GM13976 (cell line): Measurements from ENCODE around the gene CD48.

ENCODE experiments used
- DNase-seq: peaks from one replicate; pipeline ENCODE4 v3.0.0; 2012; ENCODE audit warnings: low spot score
- in situ Hi-C: fragments of 300-500 bp; cut with MboI; formaldehyde crosslinking; loops from one replicate; pipeline ENCODE4 v1.12.0; 2022; ENCODE audit warnings: low sequenced_read_pairs, mixed read lengths, inconsistent platforms; ENCODE audit not compliant: unreplicated experiment
- TF ChIP-seq, protein P1 (sequence below): IDR thresholded peaks from 2 replicates; pipeline ENCODE4 v1.5.1; 2012; ENCODE audit warnings: borderline replicate concordance, mild to moderate bottlenecking; ENCODE audit not compliant: insufficient read depth; ENCODE audit errors: extremely low read depth, missing control alignments, control extremely low read depth

CD48 gene

DNA sequence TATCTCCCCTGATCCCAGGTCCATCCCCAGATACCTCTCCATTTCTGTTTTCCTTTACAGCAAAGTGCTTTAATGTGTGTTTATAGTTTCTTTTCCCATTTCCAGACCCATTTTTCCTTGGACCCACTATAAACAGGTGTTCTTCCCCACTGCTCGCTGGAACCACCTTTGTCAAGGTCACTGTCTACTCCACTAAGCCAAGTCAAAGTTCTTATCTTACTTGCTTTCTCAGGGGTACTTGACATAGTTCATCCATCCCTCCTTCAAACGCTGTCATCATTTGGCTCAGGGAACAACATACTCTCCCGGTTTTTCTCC is 73.1 kb downstream of the CD48 start:
- in situ Hi-C loops, result no loop called here
- TF ChIP-seq, protein P1, sequence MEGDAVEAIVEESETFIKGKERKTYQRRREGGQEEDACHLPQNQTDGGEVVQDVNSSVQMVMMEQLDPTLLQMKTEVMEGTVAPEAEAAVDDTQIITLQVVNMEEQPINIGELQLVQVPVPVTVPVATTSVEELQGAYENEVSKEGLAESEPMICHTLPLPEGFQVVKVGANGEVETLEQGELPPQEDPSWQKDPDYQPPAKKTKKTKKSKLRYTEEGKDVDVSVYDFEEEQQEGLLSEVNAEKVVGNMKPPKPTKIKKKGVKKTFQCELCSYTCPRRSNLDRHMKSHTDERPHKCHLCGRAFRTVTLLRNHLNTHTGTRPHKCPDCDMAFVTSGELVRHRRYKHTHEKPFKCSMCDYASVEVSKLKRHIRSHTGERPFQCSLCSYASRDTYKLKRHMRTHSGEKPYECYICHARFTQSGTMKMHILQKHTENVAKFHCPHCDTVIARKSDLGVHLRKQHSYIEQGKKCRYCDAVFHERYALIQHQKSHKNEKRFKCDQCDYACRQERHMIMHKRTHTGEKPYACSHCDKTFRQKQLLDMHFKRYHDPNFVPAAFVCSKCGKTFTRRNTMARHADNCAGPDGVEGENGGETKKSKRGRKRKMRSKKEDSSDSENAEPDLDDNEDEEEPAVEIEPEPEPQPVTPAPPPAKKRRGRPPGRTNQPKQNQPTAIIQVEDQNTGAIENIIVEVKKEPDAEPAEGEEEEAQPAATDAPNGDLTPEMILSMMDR, result no peak
- no peak for DNase-seq

DNA sequence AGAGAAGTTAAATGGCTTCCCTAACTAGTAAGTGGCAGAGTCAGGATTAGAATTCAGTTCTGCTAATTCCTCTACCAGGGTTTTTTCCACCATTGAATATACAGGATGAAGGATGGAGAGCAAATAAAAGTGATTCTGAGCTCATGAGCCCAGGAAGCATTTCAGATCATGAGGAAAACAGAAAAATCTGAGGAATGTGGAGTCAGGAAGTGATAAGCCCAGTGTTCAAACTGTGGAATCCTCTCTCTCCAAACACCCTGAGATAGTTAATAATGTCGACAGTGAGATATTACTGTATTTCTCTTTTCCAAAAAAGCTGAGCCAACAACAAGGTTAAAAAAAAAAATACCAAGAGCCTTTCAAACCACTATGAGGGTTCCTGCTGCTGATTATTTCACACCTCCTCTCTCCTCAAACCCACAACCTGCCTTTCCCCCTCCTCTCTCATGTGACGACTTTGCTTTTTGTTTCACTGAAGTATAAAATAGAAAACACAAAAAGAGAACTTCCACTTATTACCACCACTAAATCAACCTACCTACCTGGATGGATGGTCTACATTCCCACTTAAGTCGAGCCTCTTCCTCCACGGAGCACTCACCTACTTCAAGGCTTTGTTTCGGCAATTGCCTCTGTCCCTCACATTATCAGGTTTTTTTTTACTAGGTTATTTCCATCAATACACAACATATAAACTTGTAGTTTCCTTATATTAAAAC is 73.6 kb downstream of the CD48 start:
- peak; percentile 57 for DNase-seq
- TF ChIP-seq, protein P1, result no peak
- in situ Hi-C loops, result no loop called here

DNA sequence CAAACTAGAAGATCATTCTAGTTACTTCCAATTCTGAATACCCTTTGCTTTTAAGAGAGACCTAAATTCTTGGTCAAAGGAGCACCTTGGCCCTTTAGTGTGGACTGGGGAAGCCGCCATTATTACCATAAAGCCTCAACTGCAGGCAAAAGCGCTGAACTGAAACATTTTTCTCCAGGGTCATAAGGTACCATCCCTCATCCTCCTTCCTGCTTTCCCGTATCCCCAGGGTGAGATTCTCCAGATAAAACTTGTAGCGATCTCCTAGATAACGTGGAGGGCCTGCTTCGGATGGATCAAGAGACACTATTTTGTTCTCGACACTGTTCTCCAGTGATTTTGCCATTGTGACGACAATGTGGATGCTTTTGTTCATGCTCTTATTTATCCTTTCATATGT is 74.6 kb downstream of the CD48 start:
- DNase-seq, result no peak
- in situ Hi-C loops, result no loop called here
- TF ChIP-seq, protein P1, result no peak

DNA sequence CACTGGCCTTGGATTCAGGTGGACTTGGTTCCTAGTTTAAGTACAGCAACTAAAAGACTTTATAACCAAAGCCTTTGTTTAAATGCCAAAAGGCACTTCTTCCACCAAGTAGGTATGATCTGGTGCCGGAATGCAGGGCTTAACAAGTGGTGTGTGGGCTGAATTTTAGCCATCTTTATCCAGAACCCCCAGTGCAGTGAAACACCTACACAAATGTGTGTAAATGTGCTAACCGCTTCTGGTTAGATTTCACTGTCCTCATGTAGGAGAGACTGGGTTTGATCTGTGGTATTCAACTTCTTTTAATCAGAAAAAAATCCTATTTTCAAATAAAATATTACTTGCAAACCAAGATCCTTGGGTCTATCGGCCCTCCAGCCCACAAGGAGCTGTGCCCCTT is 75.1 kb downstream of the CD48 start:
- DNase-seq, result no peak

DNA sequence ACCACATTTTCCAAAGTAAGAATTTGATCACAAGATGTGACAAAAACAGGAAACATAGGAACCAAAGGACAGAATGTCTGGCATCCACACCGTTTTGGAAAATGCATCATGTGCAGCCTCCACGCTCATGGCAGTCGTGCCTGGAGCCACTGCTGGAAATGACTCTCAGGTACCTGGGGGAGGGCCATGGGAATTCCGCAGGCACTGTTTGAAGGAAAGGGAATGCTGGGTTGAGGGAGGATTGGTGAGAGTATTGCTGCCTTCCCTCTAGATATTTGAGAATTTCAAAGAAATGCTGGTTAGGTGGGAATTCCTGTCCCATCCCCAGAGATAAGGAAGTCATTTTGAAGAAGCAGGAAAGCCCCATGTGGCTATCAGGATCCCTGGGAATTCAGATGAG is 75.5 kb downstream of the CD48 start:
- TF ChIP-seq, protein P1, result no peak
- in situ Hi-C loops, result no loop called here
- DNase-seq, result no peak

More for the DNA sequence above, 75.1 kb downstream of the CD48 start:
- TF ChIP-seq, protein P1, result no peak
- in situ Hi-C loops, result no loop called here

DNA sequence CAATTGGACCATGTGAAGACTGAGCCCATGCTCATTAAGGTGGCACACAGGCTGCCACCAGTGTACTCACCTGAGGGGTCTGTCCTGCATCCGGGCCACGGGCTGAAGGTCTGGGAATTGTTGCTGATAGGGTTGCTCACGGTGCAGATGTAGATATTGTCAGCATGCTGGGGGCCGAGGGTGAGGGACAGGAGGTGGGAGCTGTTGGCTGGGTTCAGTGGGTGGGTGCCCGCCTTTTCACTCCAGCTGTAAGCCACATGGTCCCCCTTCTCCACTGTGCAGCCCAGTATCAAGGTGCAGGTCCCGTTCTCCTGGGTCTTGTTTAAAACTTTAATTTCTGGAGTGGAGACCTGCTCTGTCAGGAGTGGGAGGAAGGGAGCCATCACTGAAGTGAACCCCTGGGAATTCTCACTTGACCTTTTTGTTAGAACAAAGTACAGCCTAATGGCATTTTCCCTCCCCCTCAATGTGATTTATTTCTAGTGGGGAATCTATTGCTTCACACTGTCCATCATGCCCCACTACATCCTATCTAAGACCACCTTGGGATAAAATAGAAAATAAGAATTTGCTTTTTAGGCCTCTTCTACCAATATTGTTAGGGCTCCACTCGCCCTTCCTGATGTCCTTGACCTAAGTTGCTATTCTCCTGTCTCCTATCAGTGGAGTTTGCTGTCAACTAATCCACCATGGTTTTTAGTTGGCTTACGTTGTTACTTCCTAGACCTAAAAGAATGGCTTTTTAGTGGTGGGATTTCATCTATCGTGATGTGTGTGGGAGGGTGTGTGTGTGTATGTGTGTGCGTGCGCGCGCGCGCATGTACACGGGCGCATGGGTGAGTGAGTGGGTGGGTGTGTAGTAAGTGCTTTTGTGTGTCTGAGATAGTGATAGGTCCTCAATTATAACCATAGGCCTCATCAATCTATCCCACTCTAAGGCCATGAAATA is 76.8 kb downstream of the CD48 start:
- DNase-seq, result no peak
- TF ChIP-seq, protein P1, result no peak
- in situ Hi-C loops, result no loop called here
